HCT116 (cell line): ENCODE measurements around the gene N4BP3. TPM values are rescaled to one million over a fixed set of nuclear protein-coding genes. Genes with fewer than 3 reads are reported as not detected.

Source experiments
- ATAC-seq: fragments of 200-7000 bp; cut with Tn5 transposase; 2 replicates; pipeline ENCODE4 v1.9.1; 2020; ENCODE audit warnings: mild to moderate bottlenecking, moderate library complexity
- BruUV-seq: library from RNA; stranded (reverse); fragments of 400-500 nt; replicated peaks from 2 replicates; lab custom pipeline; 2021; lab: Mats Ljungman, UMichigan
- CTCF ChIA-PET: fragments of 300-600 bp; sonication (Branson Sonifier 250); formaldehyde crosslinking; loops from one replicate; lab custom pipeline; 2021; ENCODE audit warnings: antibody characterized with exemption; lab: Charles Lee
- POLR2A ChIA-PET: fragments of 300-600, 350-600 bp; sonication (Branson Sonifier 250); formaldehyde crosslinking; loops from one replicate; lab custom pipeline; 2021; ENCODE audit warnings: antibody characterized with exemption; lab: Charles Lee
- RAD21 ChIA-PET, 2 experiments: fragments of 300-600 bp; sonication (Branson Sonifier 250); formaldehyde crosslinking; loops; one replicate each; lab custom pipeline; 2023; ENCODE audit warnings: low total read pairs in 2 of 2; ENCODE audit not compliant: uncharacterized antibody in 2 of 2, unreplicated experiment in 2 of 2, low non-redundant PET in 1 of 2; lab: Charles Lee
- DNase-seq: peaks from one replicate; pipeline ENCODE4 v3.0.0-alpha.2; 2010; ENCODE audit warnings: low read depth, low spot score
- H2AFZ ChIP-seq: fragments of 200-600 bp; shearing (Covaris generic), sonication (generic); 2 replicates; pipeline ENCODE4 v1.6.1; 2017; ENCODE audit warnings: low read depth, mixed run types, mixed read lengths, antibody characterized with exemption, low read length; ENCODE audit not compliant: poor library complexity, severe bottlenecking
- H3K27ac ChIP-seq: 2 replicates; pipeline ENCODE4 v1.5.1; 2012; ENCODE audit warnings: low read depth, low read length
- H3K27me3 ChIP-seq: fragments of 200-600 bp; sonication (generic); 2 replicates; pipeline ENCODE4 v1.6.1; 2016; ENCODE audit warnings: mixed run types, low read length, mixed read lengths; ENCODE audit not compliant: insufficient read depth
- H3K36me3 ChIP-seq, 2 experiments: fragments of 200-500 bp in 1 of 2; fragments of 200-600 bp in 1 of 2; sonication (Bioruptor generic) in 1 of 2; sonication (generic) in 1 of 2; 2 replicates each; pipeline versions ENCODE4 v1.5.1 to v1.6.1; 2014 to 2016; ENCODE audit warnings: low read length in 2 of 2, inconsistent platforms in 1 of 2, mixed read lengths in 1 of 2, mixed run types in 1 of 2; ENCODE audit not compliant: insufficient read depth in 2 of 2, control insufficient read depth in 1 of 2
- H3K4me1 ChIP-seq, 2 experiments: fragments of 200-600 bp in 1 of 2; sonication (generic) in 1 of 2; 2 replicates each; pipeline versions ENCODE4 v1.5.1 to v1.6.1; 2012 to 2017; ENCODE audit warnings: low read length in 2 of 2, inconsistent platforms in 1 of 2, mild to moderate bottlenecking in 1 of 2, mixed read lengths in 1 of 2, mixed run types in 1 of 2, moderate library complexity in 1 of 2; ENCODE audit not compliant: insufficient read depth in 2 of 2, control insufficient read depth in 1 of 2
- H3K4me2 ChIP-seq: fragments of 200-600 bp; sonication (generic); 2 replicates; pipeline ENCODE4 v1.6.1; 2017; ENCODE audit warnings: mixed run types, low read length, mixed read lengths
- H3K4me3 ChIP-seq, 2 experiments: fragments of 200-600 bp in 1 of 2; sonication (generic) in 1 of 2; replicated peaks in 1 of 2; 2 replicates each; pipeline ENCODE4 v1.5.1; 2011 to 2016; ENCODE audit warnings: low read length in 2 of 2, control low read depth in 1 of 2, low read depth in 1 of 2, mild to moderate bottlenecking in 1 of 2, mixed read lengths in 1 of 2, mixed run types in 1 of 2
- H3K79me2 ChIP-seq: fragments of 200-600 bp; sonication (generic); 2 replicates; pipeline ENCODE4 v1.6.1; 2017; ENCODE audit warnings: mild to moderate bottlenecking, mixed run types, low read length, moderate library complexity, mixed read lengths; ENCODE audit not compliant: insufficient read depth
- H3K9ac ChIP-seq: fragments of 200-600 bp; sonication (generic); 2 replicates; pipeline ENCODE4 v1.6.1; 2016; ENCODE audit warnings: low read length, mixed read lengths
- H3K9me2 ChIP-seq: fragments of 200-600 bp; sonication (generic), shearing (Covaris generic); 2 replicates; pipeline ENCODE4 v1.6.1; 2017; ENCODE audit warnings: mixed run types, mild to moderate bottlenecking, moderate library complexity; ENCODE audit not compliant: insufficient read depth
- H3K9me3 ChIP-seq, 2 experiments: fragments of 200-500 bp in 1 of 2; fragments of 200-600 bp in 1 of 2; sonication (Bioruptor generic) in 1 of 2; sonication (generic) in 1 of 2; 2 replicates each; pipeline ENCODE4 v1.6.1; 2014 to 2017; ENCODE audit warnings: low read length in 2 of 2, mixed read lengths in 2 of 2, inconsistent platforms in 1 of 2, low read depth in 1 of 2, mild to moderate bottlenecking in 1 of 2, mixed run types in 1 of 2, moderate library complexity in 1 of 2; ENCODE audit not compliant: control insufficient read depth in 1 of 2, insufficient read depth in 1 of 2
- H4K20me1 ChIP-seq: fragments of 200-600 bp; sonication (generic), shearing (Covaris generic); 2 replicates; pipeline ENCODE4 v1.6.1; 2017; ENCODE audit warnings: mixed run types, mild to moderate bottlenecking, moderate library complexity; ENCODE audit not compliant: insufficient read depth
- CEBPB ChIP-seq: IDR thresholded peaks from 2 replicates; pipeline ENCODE4 v1.6.1; 2012; ENCODE audit warnings: low read depth
- CTCF ChIP-seq, 3 experiments: fragments of 200-600 bp in 1 of 3; sonication (generic) in 1 of 3; IDR thresholded peaks in 2 of 3; conservative IDR thresholded peaks in 1 of 3; 2 replicates each; pipeline ENCODE4 v1.5.1; 2012 to 2017; ENCODE audit warnings: low read depth in 2 of 3, low read length in 2 of 3, antibody characterized with exemption in 1 of 3, borderline replicate concordance in 1 of 3, control low read depth in 1 of 3, mild to moderate bottlenecking in 1 of 3, mixed read lengths in 1 of 3, mixed run types in 1 of 3, moderate library complexity in 1 of 3; ENCODE audit not compliant: insufficient read depth in 1 of 3
- EGR1 ChIP-seq: IDR thresholded peaks from 2 replicates; pipeline ENCODE4 v1.6.1; 2012; ENCODE audit warnings: low read depth
- EZH2 ChIP-seq: fragments of 200-600 bp; sonication (generic); IDR thresholded peaks from 2 replicates; pipeline ENCODE4 v1.6.1; 2017; ENCODE audit warnings: antibody characterized with exemption, mixed run types
- EZH2phosphoT487 ChIP-seq: fragments of 200-600 bp; IDR thresholded peaks from 2 replicates; pipeline ENCODE4 v1.6.1; 2018; ENCODE audit warnings: antibody characterized with exemption, borderline replicate concordance
- JUND ChIP-seq: IDR thresholded peaks from 2 replicates; pipeline ENCODE4 v1.6.1; 2012
- POLR2A ChIP-seq: IDR thresholded peaks from 2 replicates; pipeline ENCODE4 v1.7.0; 2011; ENCODE audit warnings: borderline replicate concordance; ENCODE audit not compliant: insufficient read depth, insufficient read length; ENCODE audit errors: extremely low read depth
- POLR2AphosphoS5 ChIP-seq: IDR thresholded peaks from 2 replicates; pipeline ENCODE4 v1.6.1; 2011; ENCODE audit warnings: mild to moderate bottlenecking, low read depth, low read length, moderate library complexity
- RAD21 ChIP-seq: IDR thresholded peaks from 2 replicates; pipeline ENCODE4 v1.6.1; 2012; ENCODE audit warnings: low read depth, mild to moderate bottlenecking
- SP1 ChIP-seq: IDR thresholded peaks from 2 replicates; pipeline ENCODE4 v1.6.1; 2012; ENCODE audit warnings: low read depth
- SRF ChIP-seq: IDR thresholded peaks from 2 replicates; pipeline ENCODE4 v1.6.1; 2012; ENCODE audit warnings: low read depth
- TCF7L2 ChIP-seq: IDR thresholded peaks from 2 replicates; pipeline ENCODE4 v1.7.0; 2011; ENCODE audit warnings: borderline replicate concordance, inconsistent platforms; ENCODE audit not compliant: insufficient read depth, insufficient read length; ENCODE audit errors: extremely low read depth
- ZFX ChIP-seq: fragments of 450-650 bp; IDR thresholded peaks from 2 replicates; pipeline ENCODE4 v1.6.1; 2017
- ZNF274 ChIP-seq: fragments of 200-500 bp; sonication (Bioruptor generic); IDR thresholded peaks from 2 replicates; pipeline ENCODE4 v1.6.1; 2014; ENCODE audit warnings: mild to moderate bottlenecking, low read depth, low read length, inconsistent platforms
- intact Hi-C: fragments of 100-400 bp; cut with micrococcal nuclease; formaldehyde crosslinking; loops from 2 replicates; pipeline ENCODE4 v1.10.0; 2022
- total RNA-seq: library from RNA; stranded (reverse); gene quantifications from one replicate; pipeline ENCODE4 v1.2.1, GENCODE V29; 2021; ENCODE audit not compliant: unreplicated experiment
- TF ChIP-seq, protein P1 (sequence below): IDR thresholded peaks from 2 replicates; pipeline ENCODE4 v1.6.1; 2012; ENCODE audit warnings: low read depth
- TF ChIP-seq, protein P2 (sequence below): IDR thresholded peaks from 2 replicates; pipeline ENCODE4 v1.6.1; 2012
- TF ChIP-seq, protein P3 (sequence below): IDR thresholded peaks from 2 replicates; pipeline ENCODE4 v1.6.1; 2011; ENCODE audit warnings: mild to moderate bottlenecking, low read length, moderate library complexity; ENCODE audit not compliant: insufficient replicate concordance; ENCODE audit errors: extremely low read depth
- TF ChIP-seq, protein P4 (sequence below): IDR thresholded peaks from 2 replicates; pipeline ENCODE4 v1.6.1; 2012

N4BP3 gene
- total RNA-seq, 1 experiment from 2014 or later: 5.2 TPM

DNA sequence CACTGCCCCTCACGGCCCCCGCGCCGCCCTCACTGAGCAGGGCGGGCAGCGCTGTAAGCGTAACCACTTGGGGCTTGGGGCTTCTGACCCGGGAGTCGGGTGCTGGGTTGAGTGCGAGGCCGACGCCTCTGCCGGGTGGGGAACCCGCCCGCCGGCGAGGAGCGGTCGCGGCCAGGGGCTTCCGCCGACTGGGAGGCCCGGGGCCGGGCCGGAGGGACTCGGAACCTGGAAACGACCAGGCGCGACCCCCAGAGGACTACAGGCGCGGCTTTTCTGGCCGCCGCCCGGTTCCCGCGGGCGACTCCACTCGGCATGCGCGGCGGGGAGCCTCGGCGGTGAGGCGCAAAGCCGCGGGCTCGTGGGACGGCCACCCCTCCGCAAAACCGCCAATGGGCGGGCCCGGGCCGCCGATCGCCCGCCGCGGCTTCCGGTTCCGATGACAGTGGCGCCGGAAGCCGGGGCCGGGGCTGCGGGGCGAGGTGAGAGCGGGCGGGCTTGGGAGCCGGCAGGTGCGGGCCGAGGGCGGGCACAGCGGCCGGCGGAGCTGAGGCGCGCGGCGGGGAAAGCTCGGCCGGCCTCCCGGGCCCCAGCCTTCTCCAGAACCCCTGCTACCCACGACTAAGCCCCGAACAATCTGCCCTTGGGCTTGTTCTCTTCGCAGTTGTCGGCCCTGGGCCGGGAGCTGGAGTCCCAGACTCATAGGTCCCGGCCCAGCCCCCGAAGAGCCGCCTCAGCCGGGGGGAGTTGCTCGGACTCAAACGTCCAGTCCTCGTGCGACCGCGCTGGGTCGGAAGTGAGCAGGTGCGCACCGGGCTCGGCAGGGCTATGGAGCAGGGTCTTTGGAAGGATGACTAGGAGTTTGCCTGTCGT, 17.5 kb downstream of the N4BP3 start, which contains the start of gene RMND5B:
RMND5B (plus strand) TSS at position 439 of the 870 bp plus-strand sequence. CDS start 7,106 bp downstream, outside the sequence.
- CTCF ChIA-PET: interaction anchor here (1.0 kb wide), 1 partner anchor 10 kb away, joined by 3 read pairs; no protein-coding TSS in a partner anchor
- Histone ChIP-seq H3K9ac (peak within 1 kb of the TSS; percentile 94), H3K4me2 (peak within 1 kb of the TSS; percentile 94), H3K9me2 (no peaks in the 10 kb centered on the region), H3K27ac (peak within 1 kb of the TSS; percentile 60), H2AFZ (peak within 1 kb of the TSS; percentile 35), H3K4me3 (peak within 1 kb of the TSS; percentile 88 to 94), H3K9me3 (no peaks in the 10 kb centered on the region), H3K27me3 (no peaks in the 10 kb centered on the region), H3K36me3 (no peaks in the 10 kb centered on the region; a peak in 1 of 4 replicates), H3K79me2 (peaks cover 21% of the 10 kb centered on the region), H3K4me1 (peaks cover 6 to 15% of the 10 kb centered on the region in 2 experiments; a peak in 2 of 4 replicates), H4K20me1 (no peaks in the 10 kb centered on the region)
- ATAC-seq (peak; percentile 90), DNase-seq (peak; percentile 37)
- BruUV-seq: no TSS peak
- POLR2A ChIA-PET: no interaction called here
- RAD21 ChIA-PET: no interaction called here
- intact Hi-C loops: loop anchor here (1.0 kb wide), 1 partner anchor 18 kb away; the partner anchor contains the start of gene N4BP3
- TF ChIP-seq POLR2AphosphoS5: peak; percentile 86
- TF ChIP-seq JUND: peak; percentile 22; the same call in 1 of the 2 replicates
- TF ChIP-seq EZH2: no peak
- TF ChIP-seq RAD21: no peak
- TF ChIP-seq TCF7L2: peak; percentile 57
- TF ChIP-seq SRF: no peak; the same call in 1 of the 2 replicates
- no peak for TF ChIP-seq CTCF (IDR thresholded peaks at IDR 0.05 in 2 of 3, conservative IDR thresholded peaks at IDR 0.05 in 1 of 3; ENCODE audit: borderline replicate concordance in 1 of 3, insufficient read depth in 1 of 3, low read depth in 2 of 3, low read length in 2 of 3)
- TF ChIP-seq ZNF274: no peak
- no peak for TF ChIP-seq EGR1
- TF ChIP-seq CEBPB: no peak
- TF ChIP-seq, protein P1, sequence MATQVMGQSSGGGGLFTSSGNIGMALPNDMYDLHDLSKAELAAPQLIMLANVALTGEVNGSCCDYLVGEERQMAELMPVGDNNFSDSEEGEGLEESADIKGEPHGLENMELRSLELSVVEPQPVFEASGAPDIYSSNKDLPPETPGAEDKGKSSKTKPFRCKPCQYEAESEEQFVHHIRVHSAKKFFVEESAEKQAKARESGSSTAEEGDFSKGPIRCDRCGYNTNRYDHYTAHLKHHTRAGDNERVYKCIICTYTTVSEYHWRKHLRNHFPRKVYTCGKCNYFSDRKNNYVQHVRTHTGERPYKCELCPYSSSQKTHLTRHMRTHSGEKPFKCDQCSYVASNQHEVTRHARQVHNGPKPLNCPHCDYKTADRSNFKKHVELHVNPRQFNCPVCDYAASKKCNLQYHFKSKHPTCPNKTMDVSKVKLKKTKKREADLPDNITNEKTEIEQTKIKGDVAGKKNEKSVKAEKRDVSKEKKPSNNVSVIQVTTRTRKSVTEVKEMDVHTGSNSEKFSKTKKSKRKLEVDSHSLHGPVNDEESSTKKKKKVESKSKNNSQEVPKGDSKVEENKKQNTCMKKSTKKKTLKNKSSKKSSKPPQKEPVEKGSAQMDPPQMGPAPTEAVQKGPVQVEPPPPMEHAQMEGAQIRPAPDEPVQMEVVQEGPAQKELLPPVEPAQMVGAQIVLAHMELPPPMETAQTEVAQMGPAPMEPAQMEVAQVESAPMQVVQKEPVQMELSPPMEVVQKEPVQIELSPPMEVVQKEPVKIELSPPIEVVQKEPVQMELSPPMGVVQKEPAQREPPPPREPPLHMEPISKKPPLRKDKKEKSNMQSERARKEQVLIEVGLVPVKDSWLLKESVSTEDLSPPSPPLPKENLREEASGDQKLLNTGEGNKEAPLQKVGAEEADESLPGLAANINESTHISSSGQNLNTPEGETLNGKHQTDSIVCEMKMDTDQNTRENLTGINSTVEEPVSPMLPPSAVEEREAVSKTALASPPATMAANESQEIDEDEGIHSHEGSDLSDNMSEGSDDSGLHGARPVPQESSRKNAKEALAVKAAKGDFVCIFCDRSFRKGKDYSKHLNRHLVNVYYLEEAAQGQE: no peak
- TF ChIP-seq, protein P2, sequence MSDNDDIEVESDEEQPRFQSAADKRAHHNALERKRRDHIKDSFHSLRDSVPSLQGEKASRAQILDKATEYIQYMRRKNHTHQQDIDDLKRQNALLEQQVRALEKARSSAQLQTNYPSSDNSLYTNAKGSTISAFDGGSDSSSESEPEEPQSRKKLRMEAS: peak; percentile 86
- TF ChIP-seq, protein P3, sequence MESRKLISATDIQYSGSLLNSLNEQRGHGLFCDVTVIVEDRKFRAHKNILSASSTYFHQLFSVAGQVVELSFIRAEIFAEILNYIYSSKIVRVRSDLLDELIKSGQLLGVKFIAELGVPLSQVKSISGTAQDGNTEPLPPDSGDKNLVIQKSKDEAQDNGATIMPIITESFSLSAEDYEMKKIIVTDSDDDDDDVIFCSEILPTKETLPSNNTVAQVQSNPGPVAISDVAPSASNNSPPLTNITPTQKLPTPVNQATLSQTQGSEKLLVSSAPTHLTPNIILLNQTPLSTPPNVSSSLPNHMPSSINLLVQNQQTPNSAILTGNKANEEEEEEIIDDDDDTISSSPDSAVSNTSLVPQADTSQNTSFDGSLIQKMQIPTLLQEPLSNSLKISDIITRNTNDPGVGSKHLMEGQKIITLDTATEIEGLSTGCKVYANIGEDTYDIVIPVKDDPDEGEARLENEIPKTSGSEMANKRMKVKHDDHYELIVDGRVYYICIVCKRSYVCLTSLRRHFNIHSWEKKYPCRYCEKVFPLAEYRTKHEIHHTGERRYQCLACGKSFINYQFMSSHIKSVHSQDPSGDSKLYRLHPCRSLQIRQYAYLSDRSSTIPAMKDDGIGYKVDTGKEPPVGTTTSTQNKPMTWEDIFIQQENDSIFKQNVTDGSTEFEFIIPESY: no peak
- TF ChIP-seq SP1: peak; percentile 57
- no peak for TF ChIP-seq EZH2phosphoT487
- peak; percentile 64 for TF ChIP-seq POLR2A
- peak; percentile 74 for TF ChIP-seq ZFX
- TF ChIP-seq, protein P4, sequence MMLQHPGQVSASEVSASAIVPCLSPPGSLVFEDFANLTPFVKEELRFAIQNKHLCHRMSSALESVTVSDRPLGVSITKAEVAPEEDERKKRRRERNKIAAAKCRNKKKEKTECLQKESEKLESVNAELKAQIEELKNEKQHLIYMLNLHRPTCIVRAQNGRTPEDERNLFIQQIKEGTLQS: no peak
